Activated CD8-positive, alpha-beta T cell treated with anti-CD3 and anti-CD28 coated beads, Interleukin-2, amount 10 ng/mL, durations not matched to agents 7 days and 5 days (primary cell): Measurements from ENCODE around the gene DCTN3. TPM values are rescaled to one million over a fixed set of nuclear protein-coding genes. Genes with fewer than 3 reads are reported as not detected.
"Not testable (repeated sequence)": the region's sequence is repeated elsewhere in the genome, so short reads cannot be mapped to it uniquely, and the experiment has no call there.

Experiments used
- ATAC-seq: fragments of 150-1000 bp; cut with Tn5 transposase; one replicate; pipeline ENCODE4 v1.10.0; 2021; ENCODE audit warnings: moderate library complexity
- CTCF ChIA-PET: fragments of 350-600 bp; sonication (Branson Sonifier 250); formaldehyde crosslinking; loops from one replicate; lab custom pipeline; 2021; ENCODE audit warnings: antibody characterized with exemption; lab: Charles Lee
- POLR2A ChIA-PET: fragments of 350-600 bp; sonication (Branson Sonifier 250); formaldehyde crosslinking; loops from one replicate; lab custom pipeline; 2021; ENCODE audit warnings: antibody characterized with exemption; lab: Charles Lee
- DNase-seq: peaks from one replicate; pipeline ENCODE4 v3.0.0-alpha.2; 2020
- H3K27ac Mint-ChIP-seq: one replicate; pipeline ENCODE4 v1.8.0; 2021; ENCODE audit warnings: mild to moderate bottlenecking, mixed read lengths
- H3K27me3 Mint-ChIP-seq: one replicate; pipeline ENCODE4 v1.8.0; 2021; ENCODE audit warnings: low read depth, mixed read lengths
- H3K36me3 Mint-ChIP-seq: one replicate; pipeline ENCODE4 v1.8.0; 2021; ENCODE audit warnings: low read depth, mixed read lengths
- H3K4me1 Mint-ChIP-seq: one replicate; pipeline ENCODE4 v1.8.0; 2021; ENCODE audit warnings: low read depth, mixed read lengths
- H3K4me3 Mint-ChIP-seq: one replicate; pipeline ENCODE4 v1.8.0; 2021; ENCODE audit warnings: mild to moderate bottlenecking, mixed read lengths
- H3K9me3 Mint-ChIP-seq: one replicate; pipeline ENCODE4 v1.8.0; 2022; ENCODE audit warnings: mixed read lengths; ENCODE audit not compliant: insufficient read depth
- total RNA-seq, 2 experiments: library from RNA; stranded (reverse); gene quantifications; one replicate each; pipeline ENCODE4 v1.2.3, GENCODE V29; 2021

Gene DCTN3
- total RNA-seq, 2 experiments from 2014 or later, result 134 to 140 TPM

DNA sequence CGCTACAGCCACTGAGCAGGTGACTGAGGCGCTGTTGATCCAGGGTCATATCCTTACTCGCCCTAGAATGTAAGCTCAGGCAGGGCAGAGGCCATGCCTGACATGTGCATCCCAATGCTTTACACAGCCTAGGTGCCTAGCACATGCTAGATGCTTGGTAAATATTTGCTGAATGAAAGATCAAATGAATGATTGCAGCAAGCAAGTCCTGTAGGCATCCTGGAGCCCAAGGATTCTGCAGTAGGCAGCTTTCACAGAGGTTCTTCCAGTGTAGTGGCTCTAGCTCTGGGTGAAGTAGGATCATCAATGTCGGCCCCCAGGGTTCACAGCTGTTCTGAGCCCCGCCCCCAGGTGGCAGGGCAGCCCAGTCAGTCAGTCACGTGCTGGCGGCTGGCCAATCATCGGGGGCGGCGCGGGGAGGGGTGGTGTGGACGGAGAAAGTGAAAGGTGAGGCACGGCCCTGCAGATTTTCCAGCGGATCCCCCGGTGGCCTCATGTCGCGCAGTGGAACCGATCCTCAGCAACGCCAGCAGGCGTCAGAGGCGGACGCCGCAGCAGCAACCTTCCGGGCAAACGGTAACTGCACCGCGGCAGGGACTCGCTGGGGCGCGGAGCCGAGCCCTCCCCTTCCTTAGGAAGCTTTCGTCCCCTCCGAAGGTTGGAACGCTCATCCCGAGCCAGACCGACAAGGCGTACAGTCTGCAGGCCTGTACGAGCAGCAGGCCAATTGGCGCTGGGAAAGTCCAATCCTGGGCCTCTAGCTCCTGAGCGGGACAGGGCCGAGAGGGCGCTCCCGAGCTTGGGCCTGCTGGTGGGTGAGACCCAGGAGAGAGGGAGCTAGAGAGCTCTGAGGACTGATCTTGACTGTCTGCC is 26.2 kb upstream of the DCTN3 start, which contains the start of gene GALT:
TSS of gene GALT (plus strand) at position 465 of the 873 bp plus-strand sequence. CDS start at position 495, 30 bp downstream.
- ATAC-seq (peak; percentile 90), DNase-seq (peak; percentile 98)
- no peaks in the 10 kb centered on the region for H3K9me3 Mint-ChIP-seq
- H3K4me1 Mint-ChIP-seq, result peaks cover 36% of the 10 kb centered on the region
- peaks cover 28% of the 10 kb centered on the region for H3K36me3 Mint-ChIP-seq
- peak within 1 kb of the TSS; percentile 91 for H3K4me3 Mint-ChIP-seq
- H3K27ac Mint-ChIP-seq, result peak within 1 kb of the TSS; percentile 88
- ChIA-PET POLR2A (interaction anchor here (1.1 to 5.1 kb wide), 7 partner anchors 9 to 26 kb away, joined by 4 to 45 read pairs (median 8); partner anchors contain the start of genes DCTN3 and SIGMAR1), CTCF (interaction anchor here (0.6 to 6.9 kb wide), 13 partner anchors 10 to 468 kb away, joined by 3 to 156 read pairs (median 5); partner anchors contain the start of genes ATOSB, CCL27, DCTN3 and RPP25L)
- no peaks in the 10 kb centered on the region for H3K27me3 Mint-ChIP-seq

DNA sequence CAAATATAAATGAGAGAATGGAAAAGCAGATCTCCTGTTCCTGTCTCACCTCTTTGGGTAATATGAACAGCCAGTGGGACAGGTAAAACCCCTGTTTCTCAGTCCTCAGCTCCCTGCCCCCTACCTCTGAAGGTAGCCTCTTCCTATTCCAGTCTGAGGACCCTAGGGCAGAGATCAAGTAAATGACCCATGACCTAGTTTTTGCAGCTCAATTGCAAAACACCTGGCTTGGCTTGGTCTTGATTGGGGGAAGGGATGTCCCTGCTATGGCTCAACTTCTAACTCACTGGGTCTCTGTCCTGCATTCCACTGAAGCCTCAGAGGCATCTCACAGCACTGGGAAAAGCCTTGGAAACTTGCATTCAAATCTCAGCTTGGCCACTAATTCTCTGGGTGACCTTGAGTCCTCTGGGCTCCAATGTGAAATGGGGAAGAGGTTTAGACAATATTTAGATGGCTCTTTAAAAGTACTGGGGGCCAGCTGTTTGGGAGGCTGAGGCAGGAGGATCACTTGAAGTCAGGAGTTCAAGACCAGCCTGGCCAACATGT is 24.5 kb upstream of the DCTN3 start:
- peaks cover 27% of the 10 kb centered on the region for H3K36me3 Mint-ChIP-seq
- ATAC-seq, result no peak
- CTCF ChIA-PET, result interaction anchor here (0.8 to 6.9 kb wide), 6 partner anchors 10 to 58 kb away, joined by 3 to 156 read pairs (median 4); partner anchors contain the start of genes CCL27, RPP25L and SIGMAR1
- POLR2A ChIA-PET, result interaction anchor here (1.1 to 5.1 kb wide), 2 partner anchors 11 to 25 kb away, joined by 3 to 27 read pairs; partner anchors contain the start of gene DCTN3
- no peak overlapping the region for H3K27ac Mint-ChIP-seq
- no peaks in the 10 kb centered on the region for H3K27me3 Mint-ChIP-seq
- H3K4me1 Mint-ChIP-seq, result peaks cover 33% of the 10 kb centered on the region
- H3K4me3 Mint-ChIP-seq, result no peak overlapping the region
- no peak for DNase-seq
- H3K9me3 Mint-ChIP-seq, result no peaks in the 10 kb centered on the region

DNA sequence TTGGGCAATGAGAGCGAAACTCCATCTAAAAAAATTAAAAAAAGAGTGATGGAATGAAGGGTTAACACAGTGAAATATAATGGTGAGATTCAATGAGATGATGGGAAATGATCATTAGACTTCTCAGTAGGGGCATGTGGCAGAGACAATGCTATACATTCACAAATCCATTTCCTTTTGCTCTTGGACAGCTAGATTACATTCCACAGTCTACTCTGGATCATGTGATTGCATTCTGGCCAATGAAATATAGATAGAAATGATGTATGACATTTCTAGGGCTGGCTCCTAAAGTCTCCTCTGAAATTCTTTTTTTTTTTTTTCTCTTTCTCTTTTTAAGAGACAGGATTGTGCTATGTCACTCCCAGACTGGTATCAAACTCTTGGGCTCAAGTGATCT is 22.4 kb upstream of the DCTN3 start:
- no peaks in the 10 kb centered on the region for H3K9me3 Mint-ChIP-seq
- CTCF ChIA-PET, result interaction anchor here (0.8 to 6.9 kb wide), 3 partner anchors 8 to 25 kb away, joined by 3 to 156 read pairs (median 6); partner anchors contain the start of gene SIGMAR1
- H3K4me3 Mint-ChIP-seq, result no peak overlapping the region
- DNase-seq (no peak), ATAC-seq (no peak)
- H3K27me3 Mint-ChIP-seq, result no peaks in the 10 kb centered on the region
- H3K4me1 Mint-ChIP-seq, result peaks cover 25% of the 10 kb centered on the region
- POLR2A ChIA-PET, result interaction anchor here (0.7 to 0.8 kb wide), 3 partner anchors 13 to 594 kb away, joined by 3 read pairs; partner anchors contain the start of genes DCTN3 and UBAP2
- peaks cover 8% of the 10 kb centered on the region for H3K36me3 Mint-ChIP-seq
- H3K27ac Mint-ChIP-seq, result no peak overlapping the region

DNA sequence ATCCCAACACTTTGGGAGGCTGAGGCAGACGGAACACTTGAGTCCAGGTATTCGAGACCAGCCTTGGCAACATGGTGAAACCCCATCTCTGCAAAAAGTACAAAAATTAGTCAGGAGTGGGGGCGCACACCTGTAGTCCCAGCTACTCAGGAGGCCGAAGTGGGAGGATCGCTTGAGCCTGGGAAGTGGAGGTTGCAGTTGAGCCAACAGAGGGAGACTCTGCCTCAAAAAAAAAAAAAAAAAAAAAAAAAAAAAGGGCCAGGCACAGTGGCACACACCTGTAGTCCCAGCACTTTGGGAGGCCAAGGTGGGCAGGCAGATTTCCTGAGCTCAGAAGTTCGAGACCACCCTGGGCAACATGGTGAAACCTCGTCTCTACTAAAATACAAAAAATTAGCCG is 19.0 kb upstream of the DCTN3 start:
- H3K27ac Mint-ChIP-seq, H3K4me3 Mint-ChIP-seq, POLR2A ChIA-PET, H3K9me3 Mint-ChIP-seq, H3K27me3 Mint-ChIP-seq, ATAC-seq, DNase-seq: not testable (repeated sequence)
- CTCF ChIA-PET, result interaction anchor here (2.5 to 8.9 kb wide), 3 partner anchors 16 to 63 kb away, joined by 19 to 171 read pairs (median 131); partner anchors contain the start of genes DCTN3 and RPP25L
- H3K36me3 Mint-ChIP-seq, result peaks cover 19% of the 10 kb centered on the region
- H3K4me1 Mint-ChIP-seq, result peaks cover 33% of the 10 kb centered on the region

DNA sequence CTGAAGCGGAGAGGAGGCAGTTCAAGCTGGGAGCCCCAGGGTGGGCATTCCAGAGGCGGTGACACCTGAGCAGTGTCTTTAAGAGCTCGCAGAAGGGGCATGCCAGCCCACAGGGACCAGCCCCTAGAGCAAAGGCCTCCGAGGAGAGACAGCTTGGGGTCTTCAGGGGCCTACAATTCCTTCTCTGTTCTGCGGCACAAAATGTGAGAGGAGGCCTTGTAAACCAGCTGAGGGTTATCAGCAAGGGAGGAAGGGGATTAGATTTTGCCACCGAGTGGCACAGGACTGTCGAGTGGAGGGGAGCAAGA is 17.8 kb upstream of the DCTN3 start:
- ATAC-seq, result no peak

DNA sequence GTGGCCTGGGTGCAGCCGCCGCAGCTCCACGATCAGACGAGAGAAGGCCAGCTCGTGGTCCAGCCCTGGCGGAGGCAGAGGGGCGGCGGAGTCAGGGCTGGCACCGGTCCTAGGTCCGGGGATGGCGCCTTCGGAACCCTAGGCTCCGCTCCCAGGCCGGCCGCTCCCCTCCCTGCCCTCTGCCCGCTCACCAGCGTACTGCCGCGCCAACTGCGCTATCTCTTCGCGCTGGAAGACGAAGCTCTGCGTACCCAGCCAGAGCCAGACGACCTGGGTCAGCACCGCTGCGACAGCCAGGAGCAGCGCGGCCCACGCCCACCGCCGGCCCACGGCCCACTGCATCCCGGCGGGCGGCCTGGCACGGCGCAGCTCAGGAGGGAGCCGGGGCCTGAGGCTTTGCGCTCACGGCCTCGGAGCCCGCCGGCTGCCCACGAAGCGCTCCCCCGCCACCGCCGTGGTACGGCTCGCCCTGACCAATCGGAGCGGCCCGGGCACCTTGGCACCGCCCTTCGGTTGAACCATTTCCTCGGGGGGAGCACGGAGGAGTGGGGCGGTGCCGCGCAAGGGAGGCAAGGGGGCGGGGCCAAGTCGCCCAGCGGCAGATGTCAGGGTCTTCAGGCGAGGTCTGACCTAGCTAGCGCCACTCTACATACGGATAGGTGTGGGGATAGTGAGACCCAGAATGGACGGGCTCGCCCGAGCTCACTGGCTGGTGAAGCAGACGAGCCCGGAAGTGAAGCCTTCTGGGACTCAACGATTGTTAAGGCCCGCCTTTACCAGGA is 17.3 kb upstream of the DCTN3 start, which contains the start of gene SIGMAR1:
TSS of gene SIGMAR1 (minus strand) at position 432 of the 782 bp plus-strand sequence. CDS start at position 342, 90 bp downstream.
- Mint-ChIP-seq H3K27ac (peak within 1 kb of the TSS; percentile 87), H3K9me3 (no peaks in the 10 kb centered on the region), H3K4me3 (peak within 1 kb of the TSS; percentile 85), H3K4me1 (peaks cover 38% of the 10 kb centered on the region), H3K27me3 (no peaks in the 10 kb centered on the region), H3K36me3 (peaks cover 19% of the 10 kb centered on the region)
- ATAC-seq, result peak; percentile 91
- POLR2A ChIA-PET, result interaction anchor here (0.7 to 2.9 kb wide), 12 partner anchors 9 to 27 kb away, joined by 3 to 45 read pairs (median 6); partner anchors contain the start of genes CCL27, DCTN3, GALT and RPP25L
- CTCF ChIA-PET, result interaction anchor here (1.0 to 9.0 kb wide), 16 partner anchors 8 to 234 kb away, joined by 3 to 171 read pairs (median 5); partner anchors contain the start of genes CCL27, DCTN3, GALT and RPP25L
- peak; percentile 94 for DNase-seq

More for the DNA sequence above, 17.8 kb upstream of the DCTN3 start:
- no peaks in the 10 kb centered on the region for H3K9me3 Mint-ChIP-seq
- H3K27me3 Mint-ChIP-seq, result no peaks in the 10 kb centered on the region
- DNase-seq, result no peak
- CTCF ChIA-PET, result interaction anchor here (1.0 to 9.0 kb wide), 13 partner anchors 8 to 137 kb away, joined by 3 to 171 read pairs (median 5); partner anchors contain the start of genes CCL27, DCTN3, GALT and RPP25L
- H3K4me1 Mint-ChIP-seq, result peaks cover 38% of the 10 kb centered on the region
- peak overlapping the region; percentile 85 for H3K4me3 Mint-ChIP-seq
- H3K36me3 Mint-ChIP-seq, result peaks cover 19% of the 10 kb centered on the region
- POLR2A ChIA-PET, result interaction anchor here (0.7 to 2.9 kb wide), 11 partner anchors 9 to 27 kb away, joined by 3 to 45 read pairs (median 7); partner anchors contain the start of genes CCL27, DCTN3, GALT and RPP25L
- H3K27ac Mint-ChIP-seq, result peak overlapping the region; percentile 87

DNA sequence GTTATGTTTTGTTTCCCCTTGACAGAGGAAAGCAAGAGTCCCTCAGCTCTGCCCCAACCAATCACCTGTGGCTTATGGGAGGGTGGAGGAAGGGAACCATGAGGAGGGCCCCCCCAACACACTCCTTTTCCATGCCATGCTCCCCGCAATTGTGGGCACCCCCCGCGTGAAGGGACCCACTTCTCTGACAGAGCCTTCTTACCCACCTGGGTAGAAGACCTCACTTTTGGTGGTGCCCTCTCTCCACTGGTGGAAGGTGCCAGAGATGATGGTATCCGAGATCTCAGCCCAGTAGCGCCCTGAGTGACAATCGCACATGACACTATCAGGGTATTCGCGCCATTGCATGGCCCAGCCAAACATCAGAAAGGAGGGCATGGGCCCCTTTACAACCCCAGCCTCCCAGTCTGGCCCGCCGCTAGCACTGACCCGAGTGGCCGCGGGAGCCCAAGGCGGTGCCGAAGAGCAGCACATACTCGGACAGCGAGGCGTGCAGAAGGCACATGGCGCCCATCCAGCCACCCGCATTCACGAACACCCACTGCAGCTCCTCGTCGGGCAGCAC is 16.6 kb upstream of the DCTN3 start:
- H3K27ac Mint-ChIP-seq, result peak overlapping the region; percentile 87
- peaks cover 38% of the 10 kb centered on the region for H3K4me1 Mint-ChIP-seq
- CTCF ChIA-PET, result interaction anchor here (1.3 to 9.0 kb wide), 13 partner anchors 9 to 233 kb away, joined by 3 to 171 read pairs (median 7); partner anchors contain the start of genes DCTN3, GALT and RPP25L
- no peak for ATAC-seq
- DNase-seq, result peak; percentile 35
- POLR2A ChIA-PET, result interaction anchor here (1.0 to 3.8 kb wide), 9 partner anchors 10 to 28 kb away, joined by 4 to 45 read pairs (median 10); partner anchors contain the start of genes DCTN3, GALT and RPP25L
- no peaks in the 10 kb centered on the region for H3K9me3 Mint-ChIP-seq
- H3K27me3 Mint-ChIP-seq, result no peaks in the 10 kb centered on the region
- peaks cover 19% of the 10 kb centered on the region for H3K36me3 Mint-ChIP-seq
- peak overlapping the region; percentile 85 for H3K4me3 Mint-ChIP-seq

DNA sequence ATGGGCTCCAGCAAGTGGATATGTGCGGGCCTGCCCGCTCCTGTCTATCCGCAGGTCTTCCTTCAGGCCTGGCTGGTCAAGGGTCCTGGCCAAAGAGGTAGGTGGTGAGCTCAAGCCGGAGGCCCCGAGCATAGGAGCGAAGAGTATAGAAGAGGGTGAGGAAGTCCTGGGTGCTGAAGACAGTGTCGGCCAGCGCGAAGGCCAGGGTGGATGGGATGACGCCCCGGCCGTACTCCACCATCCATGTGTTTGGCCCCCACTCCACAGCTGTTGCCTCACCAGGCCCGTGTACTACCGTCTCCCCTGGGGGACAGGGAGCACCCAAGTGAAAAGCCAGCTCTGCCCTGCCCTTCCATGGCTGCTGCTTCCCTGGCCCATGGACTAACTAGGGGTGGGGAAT is 15.3 kb upstream of the DCTN3 start:
- H3K4me1 Mint-ChIP-seq, result peaks cover 38% of the 10 kb centered on the region
- no peak overlapping the region for H3K27ac Mint-ChIP-seq
- POLR2A ChIA-PET, result interaction anchor here (1.1 to 3.8 kb wide), 3 partner anchors 14 to 67 kb away, joined by 3 to 19 read pairs (median 11); partner anchors contain the start of genes DCTN3 and RPP25L

DNA sequence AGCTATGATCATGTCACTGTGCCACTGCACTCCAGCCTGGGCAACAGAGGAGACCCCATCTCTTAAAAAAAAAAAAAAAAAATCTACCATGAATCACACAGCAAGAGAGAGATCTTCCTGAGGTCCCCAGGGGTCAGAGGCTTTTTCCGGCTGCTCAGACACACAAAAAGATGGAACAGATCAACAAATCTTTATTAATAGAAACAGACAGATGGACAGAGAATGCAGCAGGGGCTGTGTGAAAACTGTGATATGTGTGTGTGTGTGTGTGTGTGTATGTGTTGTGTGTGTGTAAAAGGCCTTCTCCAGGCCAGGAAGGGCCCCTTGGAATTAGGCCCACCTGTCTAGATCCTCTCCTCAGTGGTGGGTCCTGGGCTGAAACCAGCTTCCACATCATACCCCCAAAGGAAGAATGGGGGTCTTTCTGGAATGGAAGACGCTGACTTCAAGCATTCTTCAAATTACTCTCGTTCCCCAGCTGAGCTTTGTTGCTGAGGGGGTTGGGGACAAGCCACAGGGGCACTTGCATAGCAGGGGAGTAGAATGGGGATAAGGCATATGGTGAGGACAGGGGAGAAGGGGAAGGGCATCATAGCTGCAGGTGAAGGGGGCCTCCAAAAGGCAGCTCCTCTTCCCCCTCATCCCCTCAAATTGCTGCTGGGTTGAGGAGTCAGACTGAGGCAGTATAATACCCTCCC is 14.4 kb upstream of the DCTN3 start:
- no peaks in the 10 kb centered on the region for H3K9me3 Mint-ChIP-seq
- CTCF ChIA-PET, result interaction anchor here (0.7 to 9.0 kb wide), 20 partner anchors 11 to 355 kb away, joined by 3 to 171 read pairs (median 6); partner anchors contain the start of genes CCL27, DCTN3, DNAJB5 and ENHO
- POLR2A ChIA-PET, result interaction anchor here (1.1 to 3.8 kb wide), 3 partner anchors 13 to 68 kb away, joined by 3 to 19 read pairs (median 11); partner anchors contain the start of genes DCTN3 and RPP25L
- H3K27me3 Mint-ChIP-seq, result peaks cover 12% of the 10 kb centered on the region
- ATAC-seq, result no peak
- H3K36me3 Mint-ChIP-seq, result peaks cover 19% of the 10 kb centered on the region
- DNase-seq, result no peak
- peaks cover 40% of the 10 kb centered on the region for H3K4me1 Mint-ChIP-seq
- H3K4me3 Mint-ChIP-seq, result no peak overlapping the region
- no peak overlapping the region for H3K27ac Mint-ChIP-seq

More for the DNA sequence above, 15.3 kb upstream of the DCTN3 start:
- peak overlapping the region; percentile 85 for H3K4me3 Mint-ChIP-seq
- H3K36me3 Mint-ChIP-seq, result peaks cover 19% of the 10 kb centered on the region
- DNase-seq, result no peak
- H3K27me3 Mint-ChIP-seq, result peaks cover 3% of the 10 kb centered on the region
- CTCF ChIA-PET, result interaction anchor here (1.5 to 9.0 kb wide), 7 partner anchors 10 to 232 kb away, joined by 4 to 171 read pairs (median 51); partner anchors contain the start of genes CCL27, DCTN3, GALT and RPP25L
- H3K9me3 Mint-ChIP-seq, result no peaks in the 10 kb centered on the region
- no peak for ATAC-seq
